RWPE1 (cell line): Measurements from ENCODE around the gene TNNI2.

Source experiments
- CTCF ChIA-PET: fragments of 350-600 bp; sonication (Branson Sonifier 250); formaldehyde crosslinking; extraction: SDS; loops from one replicate; lab custom pipeline; 2021; lab: Yijun Ruan, JAX
- POLR2A ChIA-PET: fragments of 400-600 bp; formaldehyde crosslinking; extraction: SDS; loops from one replicate; lab custom pipeline; 2020; ENCODE audit warnings: antibody characterized with exemption; ENCODE audit not compliant: low non-redundant PET; lab: Yijun Ruan, JAX
- DNase-seq: peaks from one replicate; pipeline ENCODE4 v3.0.0; 2012; ENCODE audit warnings: low spot score
- H3K27ac ChIP-seq: fragments of 450-650 bp; 2 replicates; pipeline ENCODE4 v1.5.1; 2017
- CTCF ChIP-seq: fragments of 450-650 bp; conservative IDR thresholded peaks from 2 replicates; pipeline ENCODE4 v1.5.1; 2017; ENCODE audit warnings: low read depth, mild to moderate bottlenecking

TNNI2 gene

GRCh38 chr11:1862588-1863351, 24.0 kb downstream of the TNNI2 start:
- DNase-seq: peak; percentile 54
- H3K27ac ChIP-seq: peak overlapping the region; percentile 100
- CTCF ChIA-PET: interaction anchor here (0.5 to 2.2 kb wide), 4 partner anchors 14 to 332 kb away, joined by 3 to 8 read pairs (median 3); no protein-coding TSS in a partner anchor
- TF ChIP-seq CTCF: no peak
- POLR2A ChIA-PET: no interaction called here

GRCh38 chr11:1863352-1864216, 24.8 kb downstream of the TNNI2 start:
- POLR2A ChIA-PET: no interaction called here
- peak overlapping the region; percentile 100 for H3K27ac ChIP-seq
- CTCF ChIA-PET: interaction anchor here (0.5 to 2.2 kb wide), 4 partner anchors 13 to 331 kb away, joined by 3 to 8 read pairs (median 3); no protein-coding TSS in a partner anchor
- peak; percentile 89 for DNase-seq
- no peak for TF ChIP-seq CTCF

- peak overlapping the region; percentile 100 for H3K27ac ChIP-seq
- DNase-seq: no peak
- ChIA-PET POLR2A (no interaction called here), CTCF (interaction anchor here (1.0 kb wide), 1 partner anchor 212 kb away, joined by 5 read pairs; no protein-coding TSS in a partner anchor)
- TF ChIP-seq CTCF: no peak
These were observed 25.4 kb downstream of the TNNI2 start for GRCh38 chr11:1864231-1864630.

- POLR2A ChIA-PET: no interaction called here
- peak overlapping the region; percentile 100 for H3K27ac ChIP-seq
- TF ChIP-seq CTCF: no peak
- CTCF ChIA-PET: interaction anchor here (0.5 to 1.0 kb wide), 2 partner anchors 136 to 213 kb away, joined by 3 to 5 read pairs; no protein-coding TSS in a partner anchor
- no peak for DNase-seq
These were observed 26.3 kb downstream of the TNNI2 start for GRCh38 chr11:1864831-1865665.

GRCh38 chr11:1866226-1866625, 27.4 kb downstream of the TNNI2 start:
- no peak for DNase-seq
- peak overlapping the region; percentile 100 for H3K27ac ChIP-seq
- CTCF ChIA-PET: no interaction called here
- POLR2A ChIA-PET: no interaction called here
- no peak for TF ChIP-seq CTCF
